GM18520 (cell line): ENCODE measurements around the gene UBE2M.
"Not testable (repeated sequence)": the region's sequence is repeated elsewhere in the genome, so short reads cannot be mapped to it uniquely, and the experiment has no call there.

Source experiments
- ATAC-seq: cut with Tn5 transposase; IDR thresholded peaks from one replicate; pipeline ENCODE4 v1.9.1; 2021; ENCODE audit not compliant: unreplicated experiment

The UBE2M gene

GRCh38 chr19:58513694-58514563, 44.5 kb downstream of the UBE2M start:
- ATAC-seq, result peak; percentile 87

GRCh38 chr19:58513213-58513693, 45.2 kb downstream of the UBE2M start:
- no peak for ATAC-seq

- no peak for ATAC-seq
These were observed 46.8 kb downstream of the UBE2M start, which contains the start of gene SLC27A5 for GRCh38 chr19:58511353-58512208. SLC27A5 (minus strand) TSS chr19:58511992; CDS start chr19:58511955, 37 bp downstream.

GRCh38 chr19:58510084-58510862, 48.1 kb downstream of the UBE2M start:
- ATAC-seq, result no peak

- no peak for ATAC-seq
These were observed 48.7 kb downstream of the UBE2M start for GRCh38 chr19:58509731-58510083.

GRCh38 chr19:58507602-58508223, 50.7 kb downstream of the UBE2M start:
- not testable (repeated sequence) for ATAC-seq
